NCI-H510A (cell line): ENCODE data around the gene NDUFS3.

Experiments used
- DNase-seq: peaks from one replicate; lab custom pipeline; 2025; lab: John Stamatoyannopoulos, UW

NDUFS3 gene

DNA sequence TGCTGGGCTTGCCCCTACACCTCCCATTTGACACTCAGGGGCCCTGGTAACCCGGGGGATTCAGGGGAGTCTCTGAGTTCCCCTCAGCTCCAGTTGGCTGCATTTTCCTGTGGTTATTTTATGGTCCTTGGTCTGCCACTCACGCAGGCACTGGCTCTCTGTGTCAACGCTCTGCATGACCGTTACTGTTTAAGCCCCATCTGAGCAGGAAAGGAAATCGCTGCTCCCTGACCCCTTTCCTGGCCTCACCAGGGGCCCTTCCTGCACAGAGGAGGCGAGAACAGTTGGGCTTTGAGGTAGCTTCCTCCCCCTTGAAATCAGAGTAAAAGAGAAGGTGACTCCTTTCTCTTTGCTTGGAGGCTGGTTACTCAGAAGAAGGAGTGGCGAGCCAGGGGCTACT lies 12.9 kb downstream of the NDUFS3 start:
- no peak for DNase-seq

DNA sequence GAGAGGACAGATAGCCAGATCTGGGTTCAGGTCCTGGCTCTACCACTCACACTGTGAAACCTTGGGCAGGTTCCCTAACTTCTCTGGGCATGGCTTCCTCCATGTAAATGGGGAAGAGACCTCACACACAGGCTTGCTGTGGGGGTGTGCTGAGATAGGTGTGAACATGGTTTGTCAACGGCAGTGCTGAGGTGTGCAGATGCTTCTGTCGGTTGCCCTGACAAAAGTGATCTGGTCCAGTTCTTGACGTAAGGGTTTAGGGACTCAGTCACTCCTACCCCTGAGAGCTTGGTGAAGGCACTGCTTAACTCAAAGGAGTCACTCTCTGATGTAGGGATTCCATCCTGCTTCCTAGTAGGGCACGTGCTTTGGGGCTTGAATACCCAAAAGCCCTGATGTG lies 13.4 kb downstream of the NDUFS3 start:
- no peak for DNase-seq

DNA sequence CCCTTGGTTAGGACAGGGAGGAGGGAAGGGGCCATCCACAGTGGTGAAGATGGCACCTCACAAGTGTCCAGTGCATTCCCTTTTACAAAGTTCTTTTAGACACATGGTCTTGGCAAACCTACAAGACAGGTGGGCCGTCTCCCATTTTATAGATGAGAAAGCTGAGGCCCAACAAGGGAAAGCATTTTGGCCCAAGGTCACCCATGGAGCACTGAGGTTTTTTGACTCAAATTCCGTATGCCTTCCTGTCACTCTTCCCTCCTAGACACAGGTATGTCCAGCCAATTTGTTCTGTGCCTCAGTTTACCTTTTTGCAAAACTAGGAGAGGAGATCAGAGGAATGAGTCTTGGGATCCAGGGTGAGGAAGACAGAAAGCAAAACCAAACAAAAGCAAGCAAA lies 14.1 kb downstream of the NDUFS3 start:
- no peak for DNase-seq

DNA sequence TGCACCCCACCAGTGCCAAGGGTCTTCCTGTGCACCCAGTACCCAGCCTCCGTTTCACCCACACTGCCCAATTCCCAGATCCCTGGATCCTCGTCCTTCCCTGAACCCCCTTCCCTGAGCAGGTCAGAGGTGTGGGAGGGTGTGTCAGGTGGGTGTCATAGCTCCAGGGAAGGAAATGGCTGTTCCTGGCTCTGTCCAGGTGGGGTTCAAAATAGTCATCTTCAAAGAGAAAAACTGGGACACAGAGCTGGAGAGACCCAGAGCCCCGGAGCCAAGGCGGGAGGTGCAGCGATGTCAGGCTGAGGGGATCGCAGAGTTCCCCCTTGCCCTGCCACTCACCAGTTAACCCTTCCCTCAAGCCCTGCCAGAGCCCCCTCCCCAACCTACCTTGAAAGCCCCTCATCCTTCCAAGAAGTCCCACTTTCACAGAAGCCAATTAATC lies 14.6 kb downstream of the NDUFS3 start:
- DNase-seq = no peak

DNA sequence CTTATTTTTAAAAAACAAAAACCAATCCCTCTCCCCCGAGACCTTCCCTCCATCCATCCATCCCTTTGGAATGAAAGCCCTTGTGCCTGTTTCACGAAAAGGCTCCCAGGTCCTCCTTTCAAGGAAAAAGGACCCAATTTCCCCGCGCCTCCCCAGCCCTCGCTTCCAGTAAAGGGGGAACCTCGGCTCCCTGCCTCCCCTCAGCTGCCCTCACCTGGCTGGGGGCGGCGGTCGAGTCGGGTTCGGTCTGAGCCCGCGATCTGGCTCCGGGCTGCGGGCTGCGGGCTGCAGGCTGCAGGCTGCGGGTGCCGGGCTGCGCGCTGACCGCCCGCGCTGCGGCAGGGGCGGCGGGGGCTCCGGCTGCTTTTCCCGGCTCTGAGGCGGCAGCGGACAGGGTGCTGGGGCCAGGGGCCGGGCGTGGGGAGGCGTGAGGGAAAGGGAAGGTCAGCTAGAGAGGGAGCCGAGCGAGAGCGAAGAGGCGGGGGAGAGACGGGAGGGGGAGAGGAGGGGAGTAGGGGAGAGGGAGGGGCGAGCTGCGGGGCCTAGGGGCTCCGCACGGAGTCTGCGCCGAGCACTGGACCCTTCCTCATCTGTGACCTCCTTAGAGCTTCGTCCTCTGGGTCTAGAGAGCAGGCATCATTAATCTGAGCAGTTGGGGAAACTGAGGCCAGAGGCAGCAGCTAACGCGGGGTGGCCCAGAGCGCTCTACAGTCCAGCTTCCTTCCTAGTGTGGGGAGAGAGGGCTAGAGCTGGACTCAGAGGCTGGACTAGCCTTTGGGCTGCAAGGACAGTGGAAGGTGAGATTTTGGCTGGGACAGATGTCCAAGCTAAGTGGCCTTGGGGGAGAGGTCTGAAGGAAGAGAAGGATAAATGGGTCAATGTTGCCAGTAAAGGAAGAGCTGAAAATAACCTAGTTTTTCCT lies 15.3 kb downstream of the NDUFS3 start, which contains the start of gene C1QTNF4:
C1QTNF4 (minus strand) TSS at position 478 of the 922 bp plus-strand sequence. CDS start 3,601 bp downstream, outside the sequence.
- DNase-seq = no peak

DNA sequence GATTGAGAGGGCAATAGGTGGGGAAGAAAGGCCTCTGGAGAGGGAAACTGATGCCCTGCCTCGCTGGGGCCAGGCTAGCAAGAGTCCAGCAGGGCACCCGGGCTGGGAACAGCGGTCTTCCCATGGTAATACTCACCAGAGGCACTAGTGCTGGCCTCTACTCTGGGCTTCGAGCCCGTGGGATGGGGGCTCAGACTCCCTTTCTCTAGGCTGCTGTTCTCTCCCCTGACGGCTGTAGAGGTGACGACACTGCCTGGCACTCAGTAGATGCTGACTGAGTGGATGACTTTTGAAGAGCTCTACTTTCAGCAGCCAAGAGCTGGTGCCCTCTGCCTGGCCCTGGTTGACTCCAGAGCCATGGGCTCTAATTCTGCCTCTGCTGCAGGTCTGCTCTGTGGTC lies 16.2 kb downstream of the NDUFS3 start:
- no peak for DNase-seq

DNA sequence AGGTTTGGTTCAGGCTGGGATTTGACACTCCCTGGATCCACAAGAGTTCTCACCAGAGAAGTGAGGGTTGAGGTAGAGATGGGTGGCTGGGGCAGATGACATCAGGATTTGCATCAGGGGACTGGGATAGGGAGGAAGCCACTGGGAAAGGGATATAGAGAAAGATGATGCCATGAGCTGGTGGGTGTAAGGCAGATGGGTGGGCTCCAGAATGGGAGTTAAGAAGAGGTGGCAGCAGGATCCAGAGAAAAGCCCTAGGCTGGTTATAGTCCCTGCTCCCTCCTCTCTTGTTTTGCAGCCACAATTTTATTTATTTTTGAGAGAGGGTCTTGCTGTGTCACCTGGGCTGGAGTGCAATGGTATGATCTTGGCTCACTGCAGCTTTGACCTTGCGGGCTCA lies 17.1 kb downstream of the NDUFS3 start:
- no peak for DNase-seq

DNA sequence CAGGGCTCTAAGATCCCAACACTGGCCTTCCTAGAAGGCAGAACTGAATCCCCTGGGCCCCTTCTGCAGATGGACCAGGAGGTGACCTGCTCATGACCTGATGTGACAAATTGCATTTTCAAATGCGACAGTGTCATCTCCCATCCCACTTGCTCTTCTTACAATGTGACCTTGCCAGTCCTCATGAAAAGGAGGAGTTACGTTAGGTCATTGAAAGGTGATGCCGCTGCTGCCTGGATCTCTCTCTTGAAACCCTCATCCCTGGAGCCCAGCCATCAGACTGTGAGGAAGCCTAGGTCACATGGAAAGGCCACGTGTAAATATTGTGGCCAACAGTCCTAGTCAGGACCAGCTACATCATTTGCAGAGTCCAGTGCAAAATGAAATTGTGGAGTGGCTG lies 21.0 kb downstream of the NDUFS3 start:
- no peak for DNase-seq

DNA sequence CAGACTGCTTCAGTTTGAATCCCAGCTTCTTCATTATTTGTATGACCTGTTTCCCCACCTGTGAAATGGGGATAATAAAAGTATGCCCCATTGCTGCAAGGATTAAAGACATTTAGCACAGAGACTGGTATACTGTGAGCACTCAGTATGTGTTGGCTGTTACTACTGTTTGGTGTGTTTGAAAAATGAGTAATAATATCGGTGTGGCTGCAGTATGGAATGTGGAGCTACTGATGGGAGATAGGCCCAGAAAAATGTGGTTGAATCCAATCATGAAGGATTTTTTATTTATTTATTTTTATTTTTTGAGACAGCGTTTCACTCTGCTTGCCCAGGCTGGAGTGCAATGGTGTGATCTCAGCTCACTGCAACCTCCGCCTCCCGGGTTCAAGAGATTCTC lies 24.4 kb downstream of the NDUFS3 start:
- DNase-seq = no peak

DNA sequence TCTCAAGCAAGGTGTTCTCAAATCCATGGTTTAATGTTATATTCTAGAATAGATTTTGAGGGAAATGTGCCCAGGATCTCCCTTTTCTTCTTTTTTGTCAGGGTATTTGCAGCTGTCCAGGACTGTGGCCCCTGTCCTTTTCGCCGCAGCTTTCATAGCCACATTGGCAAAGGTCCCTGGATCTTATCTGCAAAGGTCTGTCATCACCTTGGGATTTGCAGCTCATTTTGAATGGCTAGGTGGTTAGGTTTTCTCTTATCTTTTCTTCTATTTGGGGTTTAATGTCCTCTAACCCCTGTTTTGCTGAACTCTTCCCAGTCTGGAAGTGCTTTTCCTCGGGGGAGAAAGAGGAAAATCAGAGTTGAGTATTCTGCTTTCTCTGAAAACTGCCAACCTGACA lies 27.0 kb downstream of the NDUFS3 start:
- DNase-seq = no peak

DNA sequence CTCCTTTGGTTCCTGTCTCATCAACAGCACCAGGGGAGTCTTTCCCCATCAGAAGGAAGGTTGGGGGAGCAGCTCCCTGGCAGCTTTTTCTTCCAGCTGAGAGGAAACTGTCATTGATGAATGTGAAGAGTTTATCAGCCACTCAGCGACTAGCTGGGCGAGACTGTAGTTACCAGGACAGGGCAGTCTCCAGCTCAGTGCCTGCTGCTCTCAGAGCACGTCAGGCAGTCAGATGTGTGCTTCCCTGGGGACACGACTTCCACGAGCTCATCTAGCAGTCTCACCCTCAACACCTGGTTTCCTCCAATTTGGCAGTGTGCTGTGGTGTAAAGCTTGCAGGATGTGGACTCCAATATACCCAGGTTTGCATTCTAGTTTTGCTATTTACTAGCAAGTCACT lies 27.9 kb downstream of the NDUFS3 start:
- DNase-seq = no peak

DNA sequence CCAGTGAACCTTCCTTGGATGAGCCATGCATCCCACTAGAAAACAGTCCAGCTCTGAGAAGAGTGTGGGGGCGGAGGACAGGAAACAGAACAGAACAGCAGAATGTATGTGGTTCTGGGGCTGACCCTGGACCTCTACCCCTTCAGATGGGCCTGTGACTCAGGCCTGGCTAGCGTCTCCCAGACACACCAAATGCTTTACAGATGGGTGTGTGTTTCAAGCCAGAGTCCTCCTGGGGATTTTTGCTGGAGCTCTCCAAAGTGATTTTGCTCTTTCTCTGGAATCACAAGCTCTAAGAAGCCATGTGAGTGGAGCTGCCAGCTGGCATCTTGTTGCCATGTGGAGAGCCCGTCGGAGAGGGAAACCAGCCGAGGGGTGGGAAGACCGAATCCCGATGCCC lies 28.5 kb downstream of the NDUFS3 start:
- DNase-seq = no peak

DNA sequence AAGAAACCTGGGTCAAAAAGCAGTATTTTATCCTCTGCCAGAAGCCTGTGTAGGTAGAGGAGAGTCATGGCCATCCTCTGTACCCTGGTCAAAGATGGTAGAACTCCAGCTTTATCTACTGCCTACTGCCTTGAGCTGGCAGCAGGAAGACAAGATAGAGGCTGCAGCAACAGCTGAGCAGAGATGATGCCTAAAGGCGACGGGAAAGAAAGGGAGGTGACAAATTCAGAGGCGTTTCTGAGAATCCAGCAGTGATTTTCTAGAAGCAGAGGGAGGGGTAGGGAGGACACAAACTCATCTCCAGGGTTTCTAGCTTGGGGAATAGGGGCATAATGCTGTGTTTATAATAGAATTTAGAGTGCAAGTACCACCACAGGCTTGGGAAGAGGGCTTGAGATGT lies 30.8 kb downstream of the NDUFS3 start:
- no peak for DNase-seq

DNA sequence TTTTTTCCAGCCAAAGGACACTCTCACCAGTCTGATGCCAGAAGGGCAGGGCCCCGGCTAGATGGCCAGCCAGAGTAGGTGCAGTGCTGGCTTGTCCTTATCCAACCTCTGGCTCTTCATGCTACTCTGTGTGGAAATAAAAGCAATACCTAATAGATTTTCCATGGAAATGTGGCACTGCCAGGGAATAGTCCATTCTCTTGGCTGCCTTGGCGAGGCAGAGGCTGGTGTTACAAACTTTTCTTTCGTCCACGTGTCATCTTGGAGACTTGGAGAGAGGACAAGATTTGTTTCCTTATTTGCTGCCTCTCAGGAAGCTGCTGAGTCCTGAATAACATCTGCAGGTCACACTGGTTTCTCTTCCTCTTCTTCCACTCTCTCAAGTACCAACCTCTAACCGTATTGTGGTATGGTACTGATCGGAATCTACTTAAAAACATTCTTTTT lies 32.5 kb downstream of the NDUFS3 start:
- no peak for DNase-seq

DNA sequence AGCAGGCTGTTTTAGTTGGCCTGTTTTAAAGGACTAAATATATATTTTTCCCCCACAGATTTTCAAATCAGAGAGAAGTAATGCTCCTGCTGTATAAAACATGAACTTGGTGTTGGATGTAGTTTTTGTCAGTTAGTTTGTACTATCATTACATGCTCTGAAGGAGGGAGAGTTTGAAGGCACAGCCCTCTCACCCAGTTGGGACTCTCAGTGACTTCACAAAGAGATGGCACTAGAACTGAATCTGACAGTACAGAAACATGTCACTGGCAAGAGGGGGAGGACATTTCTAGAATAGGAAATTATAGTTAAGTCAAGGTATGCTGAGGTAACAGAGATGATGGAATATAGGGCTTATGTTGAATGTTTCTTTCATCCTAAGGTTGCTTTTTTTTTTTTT lies 36.4 kb downstream of the NDUFS3 start:
- DNase-seq = no peak

DNA sequence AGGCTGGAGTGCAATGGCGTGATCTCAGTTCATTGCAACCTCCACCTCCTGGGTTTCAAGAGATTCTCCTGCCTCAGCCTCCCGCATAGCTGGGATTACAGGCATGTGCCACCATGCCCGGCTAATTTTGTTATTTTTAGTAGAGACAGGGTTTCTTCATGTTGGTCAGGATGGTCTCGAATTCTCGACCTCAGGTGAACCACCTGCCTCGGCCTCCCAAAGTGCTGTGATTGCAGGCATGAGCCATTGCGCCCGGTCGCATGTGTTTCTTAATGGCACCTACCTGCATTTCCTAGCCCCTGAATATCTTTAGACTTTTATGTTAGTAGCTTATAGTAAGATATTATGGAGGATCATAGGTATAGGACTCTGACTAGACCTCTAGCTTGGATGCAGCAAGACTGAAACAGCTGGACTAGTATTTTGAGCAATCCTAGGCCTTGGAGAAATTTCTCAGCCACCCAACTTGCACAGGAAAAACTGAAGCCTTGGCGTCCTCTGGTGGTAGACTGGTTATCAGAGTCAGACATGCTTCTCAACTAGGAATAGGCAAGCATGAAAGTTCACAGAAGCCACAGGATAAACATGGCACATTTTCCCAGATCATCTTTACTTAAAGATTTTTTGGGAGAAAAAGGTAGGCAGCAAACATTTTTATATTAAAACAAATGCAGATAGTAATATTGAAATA lies 38.0 kb downstream of the NDUFS3 start:
- no peak for DNase-seq

DNA sequence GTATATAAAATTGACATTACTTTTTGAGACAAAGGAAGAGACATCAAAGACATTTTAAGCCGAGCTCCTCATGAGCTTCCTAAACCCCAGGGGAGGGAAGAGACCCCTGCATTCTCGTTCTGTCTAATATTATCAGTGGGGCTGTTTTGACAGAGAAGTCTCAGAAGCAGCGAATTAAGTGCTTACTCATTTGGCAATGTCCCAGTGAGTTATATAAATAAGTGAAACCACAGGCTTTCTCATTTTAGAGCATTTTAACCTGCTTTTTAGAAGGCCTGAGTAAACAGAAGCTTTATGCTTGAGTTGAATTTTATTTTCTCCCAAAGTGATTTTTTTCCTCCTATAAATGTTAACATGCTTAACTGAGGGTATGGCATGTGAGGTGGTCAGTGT lies 38.5 kb downstream of the NDUFS3 start:
- DNase-seq = no peak

DNA sequence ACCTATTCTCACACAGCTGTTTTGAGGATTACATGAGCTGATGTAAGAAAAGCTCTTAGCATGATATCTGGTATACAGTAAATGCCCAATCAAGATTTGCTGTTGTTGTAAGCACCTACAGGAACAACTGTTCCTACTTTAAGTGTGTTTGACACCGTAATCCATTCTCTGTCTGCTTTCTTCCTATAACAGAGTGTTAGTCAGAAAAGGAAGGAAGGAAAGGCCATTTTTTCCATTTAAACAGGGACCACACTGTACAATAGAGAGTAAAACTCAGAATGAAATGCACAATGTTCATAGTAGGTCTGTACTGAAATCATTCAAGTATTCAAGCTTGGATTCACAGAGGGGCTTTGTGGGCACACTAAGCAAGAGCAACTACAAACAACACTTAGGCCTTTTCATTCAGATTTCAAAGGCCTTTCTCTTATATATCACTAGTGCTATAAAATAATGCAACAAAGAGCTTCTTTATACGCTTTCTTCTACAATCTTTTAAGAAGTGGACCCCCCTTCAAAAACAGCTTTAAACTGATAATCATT lies 42.0 kb downstream of the NDUFS3 start:
- DNase-seq = no peak

DNA sequence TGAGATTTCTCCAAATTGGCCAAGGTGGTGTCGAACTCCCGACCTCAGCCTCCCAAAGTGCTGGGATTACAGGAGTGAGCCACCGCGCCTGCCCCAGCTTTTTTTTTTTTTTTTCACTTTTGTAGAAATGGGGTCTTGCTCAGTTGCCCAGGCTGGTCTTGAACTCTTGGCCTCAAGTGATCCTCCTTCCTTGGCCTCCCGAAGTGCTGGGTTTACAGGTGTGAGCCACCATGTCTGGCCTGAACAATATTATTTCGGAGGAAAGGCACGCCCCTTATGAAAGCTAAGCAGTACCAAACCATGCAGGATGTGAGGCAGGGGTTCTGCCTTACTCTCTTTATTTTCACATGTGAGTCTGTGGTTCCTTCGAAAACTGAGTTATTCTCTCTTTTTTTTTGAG lies 47.4 kb downstream of the NDUFS3 start:
- no peak for DNase-seq

DNA sequence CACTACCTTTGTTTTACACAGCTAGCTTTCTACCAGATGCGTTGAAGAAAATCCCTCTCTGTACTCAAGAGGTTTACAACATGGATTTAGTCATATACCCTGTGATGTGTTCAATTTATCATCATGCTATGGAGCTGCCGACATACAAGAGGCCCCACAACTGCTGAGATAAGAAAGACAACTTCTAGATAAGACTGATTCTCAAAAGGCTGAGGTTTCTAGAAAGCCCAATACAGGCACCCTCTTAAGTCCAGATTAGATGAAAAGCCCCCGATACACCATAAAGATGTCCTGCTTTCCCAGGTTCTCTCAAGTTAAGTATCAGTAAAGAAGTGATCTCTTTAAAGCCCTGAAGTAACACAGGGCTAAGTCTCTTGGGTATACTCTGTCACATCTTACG lies 49.2 kb downstream of the NDUFS3 start:
- DNase-seq = no peak

DNA sequence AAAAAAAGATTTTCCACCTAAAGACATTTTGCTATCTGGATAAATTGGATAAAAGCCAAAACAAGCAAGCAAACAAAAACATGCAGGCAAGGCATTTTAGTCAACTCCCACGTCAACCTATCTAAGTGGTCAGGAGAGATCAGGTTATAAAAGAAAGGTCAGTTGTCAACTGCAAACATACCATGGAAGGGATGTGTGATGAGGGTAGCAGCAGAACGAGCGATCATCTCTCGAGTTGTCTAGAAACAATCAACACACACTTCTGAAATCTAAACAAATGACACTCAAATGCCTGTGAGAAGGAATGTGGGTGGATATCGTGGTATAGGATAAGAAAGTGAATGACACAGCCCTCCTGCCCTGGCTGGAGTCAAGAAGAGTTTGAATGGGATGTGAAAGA lies 52.6 kb downstream of the NDUFS3 start:
- no peak for DNase-seq
